VCaP (cell line): ENCODE results near the gene AFG3L2.

Experiments used
- H3K27ac ChIP-seq: fragments of 450-650 bp; 2 replicates; pipeline ENCODE4 v1.5.1; 2017
- TF ChIP-seq, protein P1 (sequence below): fragments of 450-650 bp; conservative IDR thresholded peaks from 2 replicates; pipeline ENCODE4 v1.5.1; 2017; ENCODE audit warnings: mild to moderate bottlenecking, moderate library complexity

The AFG3L2 gene

DNA sequence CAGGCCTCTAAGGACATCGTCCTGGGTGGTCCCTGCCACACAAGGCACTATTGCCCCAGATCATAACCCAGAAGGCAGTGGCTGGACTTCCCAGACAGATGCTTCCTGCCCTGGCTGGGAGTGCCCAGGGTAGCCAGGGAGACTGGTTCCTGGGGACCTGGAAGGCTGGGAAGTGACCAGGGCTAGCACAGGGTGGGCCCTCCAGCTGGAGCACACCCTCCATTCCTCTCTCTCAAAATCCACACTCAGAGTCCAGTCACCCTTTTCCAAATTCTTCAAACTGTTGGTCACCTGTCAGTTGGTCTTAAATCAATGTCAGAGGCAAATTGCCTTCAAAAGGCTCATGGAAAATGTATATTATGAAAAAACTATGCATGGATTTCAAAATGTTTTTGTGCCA lies 80.6 kb downstream of the AFG3L2 start:
- TF ChIP-seq, protein P1, sequence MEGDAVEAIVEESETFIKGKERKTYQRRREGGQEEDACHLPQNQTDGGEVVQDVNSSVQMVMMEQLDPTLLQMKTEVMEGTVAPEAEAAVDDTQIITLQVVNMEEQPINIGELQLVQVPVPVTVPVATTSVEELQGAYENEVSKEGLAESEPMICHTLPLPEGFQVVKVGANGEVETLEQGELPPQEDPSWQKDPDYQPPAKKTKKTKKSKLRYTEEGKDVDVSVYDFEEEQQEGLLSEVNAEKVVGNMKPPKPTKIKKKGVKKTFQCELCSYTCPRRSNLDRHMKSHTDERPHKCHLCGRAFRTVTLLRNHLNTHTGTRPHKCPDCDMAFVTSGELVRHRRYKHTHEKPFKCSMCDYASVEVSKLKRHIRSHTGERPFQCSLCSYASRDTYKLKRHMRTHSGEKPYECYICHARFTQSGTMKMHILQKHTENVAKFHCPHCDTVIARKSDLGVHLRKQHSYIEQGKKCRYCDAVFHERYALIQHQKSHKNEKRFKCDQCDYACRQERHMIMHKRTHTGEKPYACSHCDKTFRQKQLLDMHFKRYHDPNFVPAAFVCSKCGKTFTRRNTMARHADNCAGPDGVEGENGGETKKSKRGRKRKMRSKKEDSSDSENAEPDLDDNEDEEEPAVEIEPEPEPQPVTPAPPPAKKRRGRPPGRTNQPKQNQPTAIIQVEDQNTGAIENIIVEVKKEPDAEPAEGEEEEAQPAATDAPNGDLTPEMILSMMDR, result no peak
- H3K27ac ChIP-seq, result no peak overlapping the region

DNA sequence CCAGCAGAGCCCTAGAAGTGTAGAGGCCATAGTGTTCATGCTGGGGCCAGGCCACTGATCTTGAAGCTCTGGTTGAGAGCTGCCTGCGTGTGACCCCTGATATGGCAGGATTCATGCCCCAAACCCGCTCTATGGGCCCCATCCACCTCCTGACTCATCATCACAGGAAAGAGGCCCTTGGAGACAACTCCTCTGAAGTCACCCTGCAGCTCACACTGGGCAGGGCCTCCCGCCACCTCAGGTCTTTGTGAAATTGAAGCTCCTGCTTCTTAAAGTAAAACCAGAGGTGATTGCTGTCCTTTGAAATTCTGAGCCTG lies 81.0 kb downstream of the AFG3L2 start:
- H3K27ac ChIP-seq, result no peak overlapping the region
- TF ChIP-seq, protein P1, result no peak

GRCh38 chr18:12295389-12296086 lies 81.5 kb downstream of the AFG3L2 start:
- TF ChIP-seq, protein P1, result no peak
- no peak overlapping the region for H3K27ac ChIP-seq

- H3K27ac ChIP-seq, result no peak overlapping the region
- TF ChIP-seq, protein P1, result no peak
Observed at GRCh38 chr18:12293831-12294230, 83.2 kb downstream of the AFG3L2 start.

DNA sequence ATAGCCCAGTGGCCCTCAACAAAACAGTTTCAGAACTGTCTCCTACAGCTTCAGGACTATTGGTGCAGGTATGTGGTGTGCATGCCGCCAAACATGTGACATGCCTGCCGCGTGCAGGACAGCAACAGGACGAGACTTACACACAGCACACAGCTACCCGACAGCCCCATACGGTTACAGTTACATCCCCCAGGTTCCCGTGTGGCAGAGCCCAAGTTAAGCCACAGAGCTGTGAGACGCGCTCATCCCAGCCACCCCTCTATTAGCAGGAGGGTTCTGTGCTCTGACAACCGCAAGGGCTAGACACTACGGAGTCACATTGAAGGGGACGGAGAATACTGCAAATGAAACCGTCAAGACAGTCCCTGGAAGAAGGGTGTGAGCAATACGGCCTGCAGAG lies 85.3 kb downstream of the AFG3L2 start:
- H3K27ac ChIP-seq, result peak overlapping the region; percentile 66
- TF ChIP-seq, protein P1, result no peak

- H3K27ac ChIP-seq, result peak overlapping the region; percentile 66
- TF ChIP-seq, protein P1, result no peak
Observed at GRCh38 chr18:12291161-12291560, 85.9 kb downstream of the AFG3L2 start.

DNA sequence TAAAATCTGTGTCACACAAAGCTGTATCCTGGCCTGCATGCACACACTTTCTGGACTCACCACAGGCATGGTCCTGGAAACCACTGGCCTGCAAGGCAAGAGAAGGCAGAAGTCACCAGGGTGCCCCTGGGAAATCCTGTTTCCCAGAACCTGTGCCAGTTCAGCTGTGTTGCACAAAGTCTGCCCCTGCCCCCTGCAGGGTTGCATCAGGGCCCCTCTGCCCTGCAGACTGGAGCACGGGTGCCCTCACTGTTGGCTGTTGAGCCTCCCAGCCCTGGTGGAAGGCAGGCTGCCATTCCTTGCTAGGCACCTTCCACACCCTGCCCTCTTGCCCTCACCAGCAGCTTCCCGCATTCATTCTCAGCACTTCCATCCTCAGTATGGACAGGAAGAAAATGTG lies 86.9 kb downstream of the AFG3L2 start:
- TF ChIP-seq, protein P1, result no peak
- no peak overlapping the region for H3K27ac ChIP-seq
